ENCODE results near the gene SF3B2.

DNA sequence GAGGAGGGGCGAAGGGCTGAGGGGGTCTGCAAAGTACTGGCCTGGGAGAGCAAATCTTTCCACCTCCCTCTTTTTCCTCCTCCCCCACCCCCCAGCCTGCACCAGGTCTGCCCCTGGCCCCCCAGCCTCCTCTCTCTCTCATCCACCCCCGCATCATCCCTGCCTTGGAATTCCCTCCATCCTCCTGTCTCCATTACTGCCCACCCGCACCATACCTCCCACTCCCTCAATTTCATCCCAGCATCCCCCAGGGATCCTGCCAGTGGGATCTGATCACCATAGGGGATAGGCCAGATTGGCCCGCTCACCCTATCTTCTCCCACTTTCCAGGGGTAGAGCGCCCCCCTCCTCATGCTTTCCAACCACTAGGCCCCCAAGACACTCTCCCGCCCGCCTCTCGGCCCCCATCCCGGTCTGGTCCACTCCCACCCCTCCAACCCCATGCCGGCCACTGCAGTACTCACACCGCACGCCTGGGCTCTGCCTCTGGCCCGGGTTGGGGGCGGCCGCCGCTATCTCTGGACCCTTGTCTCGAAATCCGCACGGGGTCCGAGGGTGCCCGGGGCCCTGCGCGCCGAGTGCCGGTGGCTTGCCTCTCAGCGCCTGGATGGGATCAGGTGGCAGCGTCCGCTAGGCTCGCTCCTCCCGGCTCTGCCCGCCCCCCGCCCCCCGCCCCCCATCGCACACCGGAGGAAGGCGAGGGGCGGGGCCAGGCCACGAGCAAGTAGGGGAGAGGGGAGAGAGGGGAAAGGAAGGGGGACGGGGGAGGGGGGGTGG lies 3.4 kb upstream of the SF3B2 start, which contains the start of gene GAL3ST3:
- TF ChIP-seq, protein P1, sequence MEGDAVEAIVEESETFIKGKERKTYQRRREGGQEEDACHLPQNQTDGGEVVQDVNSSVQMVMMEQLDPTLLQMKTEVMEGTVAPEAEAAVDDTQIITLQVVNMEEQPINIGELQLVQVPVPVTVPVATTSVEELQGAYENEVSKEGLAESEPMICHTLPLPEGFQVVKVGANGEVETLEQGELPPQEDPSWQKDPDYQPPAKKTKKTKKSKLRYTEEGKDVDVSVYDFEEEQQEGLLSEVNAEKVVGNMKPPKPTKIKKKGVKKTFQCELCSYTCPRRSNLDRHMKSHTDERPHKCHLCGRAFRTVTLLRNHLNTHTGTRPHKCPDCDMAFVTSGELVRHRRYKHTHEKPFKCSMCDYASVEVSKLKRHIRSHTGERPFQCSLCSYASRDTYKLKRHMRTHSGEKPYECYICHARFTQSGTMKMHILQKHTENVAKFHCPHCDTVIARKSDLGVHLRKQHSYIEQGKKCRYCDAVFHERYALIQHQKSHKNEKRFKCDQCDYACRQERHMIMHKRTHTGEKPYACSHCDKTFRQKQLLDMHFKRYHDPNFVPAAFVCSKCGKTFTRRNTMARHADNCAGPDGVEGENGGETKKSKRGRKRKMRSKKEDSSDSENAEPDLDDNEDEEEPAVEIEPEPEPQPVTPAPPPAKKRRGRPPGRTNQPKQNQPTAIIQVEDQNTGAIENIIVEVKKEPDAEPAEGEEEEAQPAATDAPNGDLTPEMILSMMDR (IDR thresholded peaks at IDR 0.05; ENCODE audit: extremely low read depth in 1 of 2, insufficient read depth in 1 of 2, low read depth in 1 of 2, low read length in 2 of 2), result no peak
- TF ChIP-seq EZH2 (IDR thresholded peaks at IDR 0.05; ENCODE audit: borderline replicate concordance, low read depth, low read length, severe bottlenecking) (no peak), POLR2A (IDR thresholded peaks at IDR 0.05; ENCODE audit: low read depth, low read length) (no peak), MYC (IDR thresholded peaks at IDR 0.05; ENCODE audit: low read depth, low read length) (no peak), FOS (IDR thresholded peaks at IDR 0.05; ENCODE audit: borderline replicate concordance, insufficient read depth, low read length) (no peak), POLR2AphosphoS5 (IDR thresholded peaks at IDR 0.05; ENCODE audit: insufficient read depth, low read depth, low read length) (no peak)
- TF ChIP-seq, protein P2, sequence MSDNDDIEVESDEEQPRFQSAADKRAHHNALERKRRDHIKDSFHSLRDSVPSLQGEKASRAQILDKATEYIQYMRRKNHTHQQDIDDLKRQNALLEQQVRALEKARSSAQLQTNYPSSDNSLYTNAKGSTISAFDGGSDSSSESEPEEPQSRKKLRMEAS (IDR thresholded peaks at IDR 0.05; ENCODE audit: insufficient read depth, insufficient read length), result no peak

Measured in endothelial cell of umbilical vein (primary cell).